Thoracic aorta endothelial cell (primary cell): Measurements from ENCODE around the gene INTS6. TPM values are rescaled to one million over a fixed set of nuclear protein-coding genes. Genes with fewer than 3 reads are reported as not detected.

Source experiments
- small RNA-seq: library from RNA; depleted of rRNA; stranded (forward); fragments of <200 nt; gene quantifications from one replicate; pipeline ENCODE3, GENCODE V24; 2012
- total RNA-seq: library from RNA; depleted of rRNA; stranded (reverse); fragments of >200 nt; gene quantifications from 2 replicates; pipeline ENCODE4 v1.2.3, GENCODE V29; 2012

INTS6 gene
- 49.5 and 54.6 TPM in 2 replicates for total RNA-seq

GRCh38 chr13:51452361-51453206, at the start of gene INTS6:
TSS of gene INTS6 (minus strand) at chr13:51453036. CDS start at chr13:51452525, 511 bp downstream.

GRCh38 chr13:51339354-51339753, 113.5 kb downstream of the INTS6 start, which contains the start of gene SERPINE3:
TSS of gene SERPINE3 (plus strand) at chr13:51339691. CDS start at chr13:51341092, 1,401 bp downstream.

Small RNAs within 50 kb of the gene (small RNA-seq; reads per million reads assigned to genes)
- gene MIR5693, result not detected
- not detected for gene RN7SL320P
- not detected for gene SNRPGP11

Other genes starting within 250 kb of the INTS6 start
- gene FAM124A, start 230.6 kb downstream of the INTS6 start, total RNA-seq, result 8.6 and 23.3 TPM in 2 replicates
- gene SERPINE3, start 113.3 kb downstream of the INTS6 start, total RNA-seq, result 0.07 TPM in 1 of 2 replicates, not detected in the other
- gene WDFY2, start 131.4 kb upstream of the INTS6 start, total RNA-seq, result 4.1 and 4.3 TPM in 2 replicates